Measurements from ENCODE around the gene GPR37L1. TPM values are rescaled to one million over a fixed set of nuclear protein-coding genes. Genes with fewer than 3 reads are reported as not detected.

Gene GPR37L1
- polyA plus RNA-seq, 1 donor from 2014 or later, result not detected

DNA sequence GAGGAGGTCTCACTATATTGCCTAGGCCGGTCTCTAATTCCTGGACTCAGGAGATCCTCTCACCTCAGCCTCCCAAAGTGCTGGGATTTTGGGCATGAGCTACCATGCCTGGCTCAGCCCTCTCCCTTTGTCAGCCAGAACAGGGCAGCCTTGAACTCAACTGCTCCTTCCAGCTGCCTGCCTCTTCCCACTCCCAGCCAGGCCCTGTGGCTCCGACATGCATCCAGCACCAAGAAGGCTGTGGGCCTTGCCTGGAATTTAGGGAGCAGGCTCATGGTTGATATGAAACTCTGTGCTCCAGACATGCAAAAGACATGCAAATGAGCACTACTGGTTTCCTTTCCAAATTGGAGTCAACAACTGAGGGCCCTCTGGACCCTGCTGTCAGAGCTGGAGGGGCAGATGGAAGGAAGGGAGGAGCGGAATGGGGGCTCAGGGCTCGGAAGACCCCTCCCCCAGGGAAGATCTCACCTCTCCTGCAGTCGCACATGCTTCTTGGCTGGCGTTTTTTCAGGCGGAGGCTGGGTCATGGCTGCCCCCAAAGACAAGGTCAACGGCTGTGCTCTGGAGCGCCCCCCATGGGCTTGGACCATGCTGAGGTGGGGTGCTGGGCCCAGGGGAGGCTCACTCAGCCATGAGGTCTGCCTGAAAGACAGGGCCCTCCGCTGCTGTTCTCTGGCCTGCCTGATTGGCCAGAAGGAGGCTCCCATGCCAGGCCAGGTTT lies 36.3 kb downstream of the GPR37L1 start:
- no peaks in the 10 kb centered on the region for H3K79me2 ChIP-seq (replicated peaks; ENCODE audit: insufficient read depth, low read length)
- H4K20me1 ChIP-seq (ENCODE audit: insufficient read depth), result no peaks in the 10 kb centered on the region
- H3K27me3 ChIP-seq (ENCODE audit: insufficient read depth, low read depth, low read length), result no peaks in the 10 kb centered on the region
- no peak overlapping the region for H3K9ac ChIP-seq (ENCODE audit: low read length)
- H3K4me3 ChIP-seq (ENCODE audit: low read length), result no peak overlapping the region
- no peak overlapping the region for H3K27ac ChIP-seq (ENCODE audit: low read length)
- no peaks in the 10 kb centered on the region for H3F3A ChIP-seq (ENCODE audit: insufficient read depth, low read length, poor library complexity, severe bottlenecking)
- no peaks in the 10 kb centered on the region for H3K9me2 ChIP-seq (ENCODE audit: insufficient read depth, low read length)
- no peak overlapping the region for H3K4me2 ChIP-seq (ENCODE audit: low read length)
- TF ChIP-seq SMC3 (conservative IDR thresholded peaks at IDR 0.05; ENCODE audit: poor library complexity) (no peak), TAF1 (IDR thresholded peaks at IDR 0.05; ENCODE audit: low read depth) (no peak)
- H2AFZ ChIP-seq (ENCODE audit: low read depth, low read length), result no peak overlapping the region
- H3K36me3 ChIP-seq (ENCODE audit: insufficient read depth, low read length), result no peaks in the 10 kb centered on the region
- H3K9me3 ChIP-seq (ENCODE audit: low read length), result no peaks in the 10 kb centered on the region

DNA sequence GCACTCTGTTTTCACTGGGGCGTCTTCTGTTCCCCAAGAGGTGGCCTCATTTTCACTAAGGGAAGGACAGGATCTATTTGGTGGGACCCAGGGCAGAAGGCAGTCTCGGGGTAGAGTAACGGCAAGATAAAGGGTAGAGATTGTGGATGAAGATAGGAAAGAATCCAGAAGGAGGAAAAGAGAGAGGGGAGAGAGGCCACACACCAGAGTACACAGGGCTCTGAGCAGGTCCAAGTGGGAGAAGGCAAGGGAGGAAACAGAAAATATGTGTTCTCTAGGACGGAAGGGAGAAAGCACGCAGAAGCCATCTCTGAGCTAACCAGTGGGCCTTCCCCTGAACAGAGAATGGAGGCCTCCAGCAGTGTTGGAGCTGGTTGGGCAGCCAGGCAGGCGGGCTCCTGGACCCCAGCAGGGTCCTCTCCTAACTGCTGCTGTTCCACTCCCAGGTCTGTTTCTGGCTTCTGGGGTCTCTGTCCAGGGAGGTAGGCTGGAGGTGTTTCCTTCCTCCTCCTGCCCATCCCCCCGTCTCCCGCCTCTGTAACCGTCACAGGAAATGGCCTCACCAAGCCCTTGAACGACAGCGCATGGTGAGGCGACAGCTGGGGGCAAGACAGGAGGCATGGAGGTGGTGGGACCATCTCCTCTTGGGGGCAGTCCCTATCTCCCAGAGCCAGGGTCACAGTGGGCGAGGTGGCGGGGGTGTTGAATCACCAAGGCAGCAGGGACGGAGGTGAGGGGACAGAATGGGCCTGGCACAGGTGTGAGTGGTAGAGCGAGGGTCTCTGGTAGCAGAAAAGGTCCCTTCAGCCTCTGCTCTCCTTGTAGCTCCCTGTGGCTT lies 37.0 kb downstream of the GPR37L1 start:
- no peaks in the 10 kb centered on the region for H3K36me3 ChIP-seq (ENCODE audit: insufficient read depth, low read length)
- no peaks in the 10 kb centered on the region for H3F3A ChIP-seq (ENCODE audit: insufficient read depth, low read length, poor library complexity, severe bottlenecking)
- no peaks in the 10 kb centered on the region for H3K27me3 ChIP-seq (ENCODE audit: insufficient read depth, low read depth, low read length)
- TF ChIP-seq TAF1 (IDR thresholded peaks at IDR 0.05; ENCODE audit: low read depth) (no peak), SMC3 (conservative IDR thresholded peaks at IDR 0.05; ENCODE audit: poor library complexity) (no peak)
- TF ChIP-seq, protein P1, sequence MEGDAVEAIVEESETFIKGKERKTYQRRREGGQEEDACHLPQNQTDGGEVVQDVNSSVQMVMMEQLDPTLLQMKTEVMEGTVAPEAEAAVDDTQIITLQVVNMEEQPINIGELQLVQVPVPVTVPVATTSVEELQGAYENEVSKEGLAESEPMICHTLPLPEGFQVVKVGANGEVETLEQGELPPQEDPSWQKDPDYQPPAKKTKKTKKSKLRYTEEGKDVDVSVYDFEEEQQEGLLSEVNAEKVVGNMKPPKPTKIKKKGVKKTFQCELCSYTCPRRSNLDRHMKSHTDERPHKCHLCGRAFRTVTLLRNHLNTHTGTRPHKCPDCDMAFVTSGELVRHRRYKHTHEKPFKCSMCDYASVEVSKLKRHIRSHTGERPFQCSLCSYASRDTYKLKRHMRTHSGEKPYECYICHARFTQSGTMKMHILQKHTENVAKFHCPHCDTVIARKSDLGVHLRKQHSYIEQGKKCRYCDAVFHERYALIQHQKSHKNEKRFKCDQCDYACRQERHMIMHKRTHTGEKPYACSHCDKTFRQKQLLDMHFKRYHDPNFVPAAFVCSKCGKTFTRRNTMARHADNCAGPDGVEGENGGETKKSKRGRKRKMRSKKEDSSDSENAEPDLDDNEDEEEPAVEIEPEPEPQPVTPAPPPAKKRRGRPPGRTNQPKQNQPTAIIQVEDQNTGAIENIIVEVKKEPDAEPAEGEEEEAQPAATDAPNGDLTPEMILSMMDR (IDR thresholded peaks at IDR 0.05; ENCODE audit: poor library complexity, severe bottlenecking), result no peak
- TF ChIP-seq, protein P2, sequence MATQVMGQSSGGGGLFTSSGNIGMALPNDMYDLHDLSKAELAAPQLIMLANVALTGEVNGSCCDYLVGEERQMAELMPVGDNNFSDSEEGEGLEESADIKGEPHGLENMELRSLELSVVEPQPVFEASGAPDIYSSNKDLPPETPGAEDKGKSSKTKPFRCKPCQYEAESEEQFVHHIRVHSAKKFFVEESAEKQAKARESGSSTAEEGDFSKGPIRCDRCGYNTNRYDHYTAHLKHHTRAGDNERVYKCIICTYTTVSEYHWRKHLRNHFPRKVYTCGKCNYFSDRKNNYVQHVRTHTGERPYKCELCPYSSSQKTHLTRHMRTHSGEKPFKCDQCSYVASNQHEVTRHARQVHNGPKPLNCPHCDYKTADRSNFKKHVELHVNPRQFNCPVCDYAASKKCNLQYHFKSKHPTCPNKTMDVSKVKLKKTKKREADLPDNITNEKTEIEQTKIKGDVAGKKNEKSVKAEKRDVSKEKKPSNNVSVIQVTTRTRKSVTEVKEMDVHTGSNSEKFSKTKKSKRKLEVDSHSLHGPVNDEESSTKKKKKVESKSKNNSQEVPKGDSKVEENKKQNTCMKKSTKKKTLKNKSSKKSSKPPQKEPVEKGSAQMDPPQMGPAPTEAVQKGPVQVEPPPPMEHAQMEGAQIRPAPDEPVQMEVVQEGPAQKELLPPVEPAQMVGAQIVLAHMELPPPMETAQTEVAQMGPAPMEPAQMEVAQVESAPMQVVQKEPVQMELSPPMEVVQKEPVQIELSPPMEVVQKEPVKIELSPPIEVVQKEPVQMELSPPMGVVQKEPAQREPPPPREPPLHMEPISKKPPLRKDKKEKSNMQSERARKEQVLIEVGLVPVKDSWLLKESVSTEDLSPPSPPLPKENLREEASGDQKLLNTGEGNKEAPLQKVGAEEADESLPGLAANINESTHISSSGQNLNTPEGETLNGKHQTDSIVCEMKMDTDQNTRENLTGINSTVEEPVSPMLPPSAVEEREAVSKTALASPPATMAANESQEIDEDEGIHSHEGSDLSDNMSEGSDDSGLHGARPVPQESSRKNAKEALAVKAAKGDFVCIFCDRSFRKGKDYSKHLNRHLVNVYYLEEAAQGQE (IDR thresholded peaks at IDR 0.05; ENCODE audit: borderline replicate concordance), result no peak
- H3K4me3 ChIP-seq (ENCODE audit: low read length), result no peak overlapping the region
- H3K9me2 ChIP-seq (ENCODE audit: insufficient read depth, low read length), result no peaks in the 10 kb centered on the region
- no peaks in the 10 kb centered on the region for H3K79me2 ChIP-seq (replicated peaks; ENCODE audit: insufficient read depth, low read length)
- H2AFZ ChIP-seq (ENCODE audit: low read depth, low read length), result no peak overlapping the region
- no peaks in the 10 kb centered on the region for H4K20me1 ChIP-seq (ENCODE audit: insufficient read depth)
- H3K9ac ChIP-seq (ENCODE audit: low read length), result no peak overlapping the region
- no peaks in the 10 kb centered on the region for H3K9me3 ChIP-seq (ENCODE audit: low read length)
- H3K4me2 ChIP-seq (ENCODE audit: low read length), result no peak overlapping the region
- H3K27ac ChIP-seq (ENCODE audit: low read length), result no peak overlapping the region

DNA sequence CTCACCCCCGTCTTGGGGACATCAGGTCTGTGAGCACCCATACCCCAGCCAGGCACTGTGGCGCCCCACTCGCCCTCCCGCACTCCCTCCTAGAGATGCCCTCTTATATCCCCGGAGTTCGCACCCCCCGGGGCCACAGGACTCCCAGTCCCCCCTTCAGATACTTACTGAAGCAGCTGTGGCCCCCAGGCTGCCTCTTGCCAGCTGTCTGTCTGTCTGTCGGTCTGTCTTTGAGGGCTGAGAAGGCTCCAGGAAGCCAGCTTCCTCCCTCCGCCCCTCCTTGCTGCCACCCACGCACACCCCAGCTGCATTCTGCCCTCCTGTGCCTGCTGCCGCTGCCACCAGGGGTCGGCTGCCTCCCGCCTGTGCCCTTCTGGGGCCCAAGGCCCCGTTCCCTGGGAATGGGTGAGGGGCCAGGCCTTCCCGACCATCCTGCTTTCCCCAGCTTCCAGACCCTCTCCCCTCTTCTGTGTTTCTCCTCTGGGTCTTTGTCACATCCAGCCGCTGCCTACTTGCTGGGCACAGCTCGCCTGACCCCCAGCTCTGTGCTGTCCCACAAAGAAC lies 37.7 kb downstream of the GPR37L1 start, which contains the start of gene PTPN7:
Gene PTPN7 (minus strand): TSS at position 226 of the 564 bp plus-strand sequence. CDS start 1,200 bp downstream, outside the sequence.
- no peak within 1 kb of the TSS for H3K4me2 ChIP-seq (ENCODE audit: low read length)
- no peak within 1 kb of the TSS for H3K4me3 ChIP-seq (ENCODE audit: low read length)
- no peak within 1 kb of the TSS for H3K27ac ChIP-seq (ENCODE audit: low read length)

More for the DNA sequence above, 37.7 kb downstream of the GPR37L1 start, which contains the start of gene PTPN7:
- no peaks in the 10 kb centered on the region for H3F3A ChIP-seq (ENCODE audit: insufficient read depth, low read length, poor library complexity, severe bottlenecking)
- no peak for TF ChIP-seq EP300 (conservative IDR thresholded peaks at IDR 0.05; ENCODE audit: poor library complexity, severe bottlenecking)
- TF ChIP-seq RAD21 (conservative IDR thresholded peaks at IDR 0.05), result no peak
- no peak for TF ChIP-seq EZH2 (IDR thresholded peaks at IDR 0.05; ENCODE audit: borderline replicate concordance, insufficient read depth, low read length, poor library complexity, severe bottlenecking)
- no peak within 1 kb of the TSS for H2AFZ ChIP-seq (ENCODE audit: low read depth, low read length)
- no peaks in the 10 kb centered on the region for H3K9me2 ChIP-seq (ENCODE audit: insufficient read depth, low read length)
- H3K36me3 ChIP-seq (ENCODE audit: insufficient read depth, low read length), result no peaks in the 10 kb centered on the region
- no peaks in the 10 kb centered on the region for H4K20me1 ChIP-seq (ENCODE audit: insufficient read depth)
- H3K9me3 ChIP-seq (ENCODE audit: low read length), result no peaks in the 10 kb centered on the region
- no peak within 1 kb of the TSS for H3K9ac ChIP-seq (ENCODE audit: low read length)
- no peaks in the 10 kb centered on the region for H3K79me2 ChIP-seq (replicated peaks; ENCODE audit: insufficient read depth, low read length)
- no peaks in the 10 kb centered on the region for H3K27me3 ChIP-seq (ENCODE audit: insufficient read depth, low read depth, low read length)
